GM18951 (cell line): Measurements from ENCODE around the gene C6orf89.
A peak's percentile ranks its signal among the peaks of the same experiment; 100 is the strongest.

Experiments used
- POLR2A ChIP-seq: IDR thresholded peaks from 4 replicates; pipeline ENCODE4 v1.6.1; 2011; ENCODE audit warnings: mild to moderate bottlenecking; ENCODE audit not compliant: insufficient read length, insufficient read depth; ENCODE audit errors: extremely low read depth
- in situ Hi-C: fragments of 300-500 bp; cut with MboI; formaldehyde crosslinking; loops from one replicate; pipeline ENCODE4 v1.12.0; 2022; ENCODE audit warnings: low sequenced_read_pairs, mixed read lengths, inconsistent platforms; ENCODE audit not compliant: unreplicated experiment

Gene C6orf89

GRCh38 chr6:36885461-36886401, at the start of gene C6orf89:
Gene C6orf89 (plus strand): TSS chr6:36885952. CDS start chr6:36899445, 13,493 bp downstream.
- peak; percentile 91 for TF ChIP-seq POLR2A
- in situ Hi-C loops: no loop called here

DNA sequence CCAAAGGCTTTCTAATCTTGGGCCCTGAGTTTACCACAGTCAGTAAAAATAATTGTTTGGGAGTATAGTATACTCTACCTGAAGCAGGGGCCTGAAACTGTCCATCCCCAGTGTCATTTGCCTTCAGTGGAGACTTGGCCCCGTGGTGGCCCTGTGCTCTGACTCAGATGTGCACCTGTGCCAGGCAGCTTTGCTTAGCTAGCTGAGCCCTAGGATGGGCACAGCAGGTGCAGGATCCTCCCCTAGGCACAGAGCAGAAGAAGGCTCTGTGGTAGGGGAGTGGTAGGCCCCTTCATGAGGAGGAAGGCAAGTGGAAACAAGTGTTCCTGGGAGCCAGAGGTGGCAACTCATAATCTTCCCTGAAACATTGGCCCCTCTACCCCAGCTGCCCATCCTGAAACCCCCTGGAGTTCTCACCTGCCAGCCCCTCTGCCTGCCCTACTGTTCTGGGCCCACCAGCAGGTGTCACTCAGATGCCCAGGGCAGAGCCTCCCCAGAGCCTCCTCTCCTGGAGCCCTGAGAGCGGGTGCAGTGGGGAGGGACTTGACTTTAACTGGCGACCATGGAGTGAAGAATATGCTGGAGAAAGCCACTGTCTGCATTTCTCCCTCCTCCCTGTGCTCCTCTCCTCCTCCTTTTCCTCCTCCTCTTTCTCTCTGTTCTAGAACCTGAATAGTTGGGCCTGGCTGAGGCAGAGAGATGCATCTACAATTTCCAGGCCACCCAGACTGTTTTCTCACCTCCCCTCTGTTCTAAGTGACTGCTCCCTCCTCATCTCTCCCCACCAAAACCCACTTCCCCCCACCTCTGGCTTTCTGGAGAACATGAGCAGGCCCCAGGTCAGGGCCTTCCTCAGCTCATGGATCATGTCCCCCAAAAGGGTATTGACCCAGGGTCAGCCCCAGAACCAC, 49.4 kb upstream of the C6orf89 start:
- TF ChIP-seq POLR2A: no peak
- in situ Hi-C loops: no loop called here

DNA sequence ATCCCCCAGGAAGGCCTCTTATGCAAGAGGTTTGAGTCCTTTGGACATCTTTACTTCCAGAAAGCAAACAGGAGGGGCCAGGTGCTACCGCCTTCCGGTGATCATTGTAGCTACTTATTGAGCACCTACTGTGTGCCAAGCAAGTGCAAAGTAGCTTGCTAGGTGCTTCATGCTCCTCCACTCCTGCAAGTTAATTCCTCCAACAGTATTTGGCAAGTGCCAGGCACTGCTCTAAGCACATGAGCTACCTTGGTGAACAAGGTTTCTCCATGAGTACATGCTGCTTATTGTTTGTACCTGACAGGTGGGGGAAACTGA, 48.8 kb upstream of the C6orf89 start:
- in situ Hi-C loops: no loop called here

DNA sequence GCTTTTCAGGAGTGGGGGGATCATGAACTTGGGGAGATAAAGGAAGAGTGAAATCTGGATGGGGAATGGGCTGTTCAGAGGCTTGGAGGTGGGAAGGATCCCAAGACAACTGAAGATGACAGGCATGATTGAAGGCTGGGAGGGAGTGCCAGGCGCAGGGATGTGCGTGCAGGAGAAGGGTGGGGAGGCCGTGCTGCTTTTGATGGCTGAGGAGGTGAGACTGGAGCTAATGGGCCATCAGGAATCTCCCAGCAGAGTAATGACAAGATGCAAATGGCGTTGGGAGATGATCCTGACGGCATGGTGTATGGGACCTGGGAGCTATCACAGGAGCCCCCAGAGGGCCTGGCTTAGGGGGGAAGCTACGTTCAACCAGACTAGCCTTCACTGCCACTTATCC, 48.1 kb upstream of the C6orf89 start:
- no peak for TF ChIP-seq POLR2A
- in situ Hi-C loops: no loop called here

More for the DNA sequence above, 48.8 kb upstream of the C6orf89 start:
- no peak for TF ChIP-seq POLR2A

- in situ Hi-C loops: no loop called here
- no peak for TF ChIP-seq POLR2A
These were observed 46.6 kb upstream of the C6orf89 start, which contains the start of gene CPNE5 for GRCh38 chr6:36838896-36839748. Gene CPNE5 (minus strand): TSS chr6:36839444. CDS start chr6:36839377, 67 bp downstream.

- in situ Hi-C loops: no loop called here
- no peak for TF ChIP-seq POLR2A
These were observed 45.9 kb upstream of the C6orf89 start for GRCh38 chr6:36839749-36840431.

- no peak for TF ChIP-seq POLR2A
- in situ Hi-C loops: no loop called here
These were observed 45.0 kb upstream of the C6orf89 start for GRCh38 chr6:36840432-36841403.

DNA sequence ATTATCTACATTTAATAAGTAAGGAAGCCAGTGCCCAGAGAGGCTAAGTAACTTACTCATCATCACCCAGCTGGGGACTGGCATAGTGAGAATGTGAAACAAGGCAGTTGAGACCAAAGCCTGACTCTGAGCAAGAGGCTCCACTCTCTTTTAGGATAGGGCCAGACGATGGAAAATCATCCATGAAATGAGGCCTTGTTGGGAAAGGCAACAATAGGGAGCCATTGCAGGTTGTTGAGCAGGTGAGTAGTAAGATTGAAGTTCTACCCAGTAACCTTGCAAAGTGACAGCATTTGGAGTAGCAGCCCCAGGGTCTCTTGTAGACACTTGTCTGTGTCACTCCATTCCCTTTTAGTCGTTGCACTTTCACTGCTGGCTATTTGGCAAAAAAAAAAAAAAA, 44.0 kb upstream of the C6orf89 start:
- in situ Hi-C loops: no loop called here
- TF ChIP-seq POLR2A: no peak

GRCh38 chr6:36843170-36843569, 42.6 kb upstream of the C6orf89 start:
- in situ Hi-C loops: no loop called here
- TF ChIP-seq POLR2A: no peak

- in situ Hi-C loops: no loop called here
- no peak for TF ChIP-seq POLR2A
These were observed 41.3 kb upstream of the C6orf89 start for GRCh38 chr6:36844232-36845170.
